GM19395 (cell line): ENCODE measurements around the gene BTBD9.

Source experiments
- ATAC-seq: cut with Tn5 transposase; IDR thresholded peaks from one replicate; pipeline ENCODE4 v1.9.1; 2021; ENCODE audit warnings: mild to moderate bottlenecking, moderate library complexity; ENCODE audit not compliant: unreplicated experiment

BTBD9 gene

DNA sequence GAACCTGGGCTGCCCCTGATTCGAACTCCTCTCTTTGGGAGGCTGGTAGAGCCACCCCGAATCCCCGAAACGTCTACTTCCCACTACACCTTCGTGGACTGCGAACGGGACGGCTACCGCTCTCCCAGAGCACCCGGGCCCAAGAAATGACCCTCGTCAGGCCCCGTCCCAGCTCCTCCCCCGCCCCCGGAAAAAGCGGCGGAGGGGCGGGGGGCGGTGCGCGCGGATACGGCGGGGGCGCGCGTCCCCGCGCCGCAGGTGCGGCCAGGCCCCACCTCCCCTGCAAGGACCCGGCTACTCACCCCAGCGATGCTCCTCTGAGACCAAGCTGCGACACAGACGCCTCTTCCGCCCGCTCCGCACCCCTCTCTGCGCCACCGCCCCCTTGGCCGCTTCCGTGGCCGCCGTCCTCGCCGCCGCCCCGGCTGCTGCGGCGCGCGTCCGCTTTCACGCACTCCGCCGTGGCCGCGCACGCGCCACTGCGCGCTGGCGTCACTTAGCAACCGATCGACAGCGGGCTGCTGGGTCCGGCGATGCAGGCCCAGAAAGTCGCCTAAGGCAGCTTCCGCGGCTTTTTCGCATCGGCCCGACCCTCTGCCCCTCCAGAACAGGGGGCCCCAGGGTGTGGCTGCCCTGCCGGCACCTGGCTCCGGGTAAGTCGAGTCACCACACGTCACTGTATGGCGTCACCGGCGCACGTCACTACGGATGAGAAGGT, at the start of gene BTBD9:
BTBD9 (minus strand) TSS at position 432 of the 718 bp plus-strand sequence.
- peak; percentile 83 for ATAC-seq

DNA sequence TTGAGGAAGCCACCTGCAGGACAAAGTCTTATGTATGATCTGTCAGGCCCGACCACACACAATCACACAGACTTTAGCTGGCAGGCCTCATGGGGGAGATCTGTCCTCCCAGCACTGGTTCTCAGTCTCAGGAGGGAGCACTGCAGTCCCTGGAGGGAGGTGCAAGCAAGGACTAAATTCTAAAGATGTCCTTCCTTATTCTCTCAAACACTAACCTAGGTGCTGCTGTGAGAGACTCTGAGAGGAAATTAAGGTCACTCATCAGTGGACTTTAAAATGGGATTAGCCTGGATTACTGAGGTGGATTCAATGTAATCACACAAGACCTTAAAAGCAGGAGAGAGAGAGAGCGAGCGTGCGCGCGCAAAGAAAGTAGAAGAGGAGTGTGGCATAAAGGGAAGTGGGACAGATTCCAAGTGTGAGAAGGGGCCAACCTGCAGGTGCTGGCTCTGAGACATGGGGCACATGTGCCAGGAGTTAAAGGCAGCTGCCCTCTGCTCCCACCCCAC, 48.9 kb upstream of the BTBD9 start:
- no peak for ATAC-seq

DNA sequence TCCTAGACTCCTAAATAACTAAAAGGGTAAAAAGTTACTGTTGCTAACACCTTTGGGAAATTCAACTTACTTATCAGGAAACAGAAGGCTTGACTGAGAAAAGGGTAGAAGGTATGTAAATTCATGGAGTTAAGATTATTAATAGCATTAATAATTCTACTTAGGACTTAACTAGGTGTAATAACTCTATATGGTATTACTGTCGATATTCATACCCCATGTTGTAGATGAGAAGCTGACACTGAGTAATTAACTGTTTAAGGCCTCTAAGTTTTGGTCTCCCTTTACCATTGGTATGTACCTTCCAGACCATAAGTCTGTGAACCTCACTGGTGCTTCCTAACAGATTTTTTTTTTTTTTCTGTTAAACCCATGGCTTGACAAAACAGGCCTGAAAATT, 47.8 kb upstream of the BTBD9 start:
- no peak for ATAC-seq

DNA sequence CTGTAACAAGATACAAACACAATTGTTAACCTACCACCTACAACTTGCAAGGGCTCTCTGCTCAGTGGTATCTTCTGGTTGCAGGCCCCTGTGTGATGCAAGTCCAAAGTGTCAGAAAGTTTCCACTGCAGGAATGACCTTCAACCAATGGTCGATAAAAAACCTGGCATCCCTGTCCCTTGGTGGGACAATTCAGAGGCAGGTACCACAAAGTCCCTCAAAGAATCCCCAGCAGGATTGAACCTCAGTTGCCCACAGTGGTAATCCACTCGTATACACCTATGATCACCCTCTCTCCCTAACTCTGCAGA, 47.3 kb upstream of the BTBD9 start:
- no peak for ATAC-seq

DNA sequence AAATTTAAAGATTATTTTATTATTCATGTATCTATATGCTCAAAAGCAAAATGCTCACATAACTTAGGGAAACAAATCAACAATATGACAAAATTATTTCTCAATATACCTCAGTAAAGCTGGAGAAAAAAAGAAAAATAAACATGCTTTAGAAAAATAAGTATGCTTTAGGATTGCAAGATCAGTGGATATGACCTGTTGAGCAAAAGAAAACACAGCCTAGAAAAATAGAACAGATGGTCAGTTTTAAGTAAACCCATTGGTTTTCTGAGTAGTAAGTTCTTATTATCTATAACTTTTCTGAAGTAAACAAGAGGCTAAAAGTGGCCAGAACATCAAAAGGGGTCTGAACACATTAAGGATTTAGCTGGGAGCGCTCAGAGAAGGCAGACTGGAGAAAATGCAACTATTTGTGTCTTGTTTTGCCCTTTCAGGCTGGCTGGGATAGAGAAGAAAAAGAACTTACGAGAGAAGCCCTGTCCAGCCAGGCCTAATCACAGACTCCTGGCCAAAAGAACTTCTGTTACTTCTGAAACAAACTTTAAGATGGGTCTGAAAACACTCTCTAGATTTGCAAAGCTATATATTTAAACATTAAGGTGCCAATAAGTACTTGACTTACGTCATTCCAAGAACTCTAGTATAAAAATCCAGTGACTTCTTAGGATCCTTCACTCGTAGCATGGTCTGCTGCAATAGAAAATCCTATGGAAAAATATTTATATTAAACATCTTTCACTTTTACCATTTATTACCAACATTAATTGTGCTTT, 46.7 kb upstream of the BTBD9 start:
- no peak for ATAC-seq

DNA sequence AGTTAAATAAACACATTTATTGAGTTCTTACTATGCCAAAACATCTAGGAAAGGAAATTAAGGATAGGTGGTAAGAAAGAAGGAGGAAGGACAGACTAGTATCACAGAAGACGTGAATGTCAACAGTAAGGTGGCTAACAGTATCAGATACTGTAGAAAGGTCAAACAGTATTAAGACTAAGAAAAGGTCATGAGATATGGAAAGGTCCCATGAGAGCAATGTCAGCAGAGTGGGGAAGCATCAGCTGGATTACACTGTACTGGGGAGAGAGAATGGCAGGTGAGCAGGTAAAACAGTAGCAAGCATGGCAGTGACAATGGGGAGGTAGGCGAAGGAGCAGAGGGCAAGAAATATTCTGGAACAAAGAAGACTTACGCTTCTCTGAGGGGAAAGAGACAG, 45.2 kb upstream of the BTBD9 start:
- no peak for ATAC-seq

DNA sequence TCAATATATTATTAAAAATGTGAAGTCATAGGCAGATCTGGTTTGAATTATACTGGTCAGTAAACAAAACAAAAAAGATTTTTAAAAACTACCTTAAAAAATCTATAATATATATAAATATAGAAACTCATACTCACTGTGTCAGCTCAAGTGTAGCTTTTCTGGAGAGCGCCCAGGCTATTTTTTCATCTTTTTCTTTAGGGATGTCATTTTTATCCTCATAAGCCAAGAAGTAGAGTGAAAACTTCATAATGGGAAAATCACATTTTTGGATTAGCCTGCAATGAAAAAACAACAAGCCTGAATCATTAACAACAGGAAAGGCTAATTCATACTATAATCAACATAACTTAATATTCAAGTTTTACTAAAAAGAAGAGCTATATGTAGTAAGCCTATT, 44.5 kb upstream of the BTBD9 start:
- no peak for ATAC-seq

DNA sequence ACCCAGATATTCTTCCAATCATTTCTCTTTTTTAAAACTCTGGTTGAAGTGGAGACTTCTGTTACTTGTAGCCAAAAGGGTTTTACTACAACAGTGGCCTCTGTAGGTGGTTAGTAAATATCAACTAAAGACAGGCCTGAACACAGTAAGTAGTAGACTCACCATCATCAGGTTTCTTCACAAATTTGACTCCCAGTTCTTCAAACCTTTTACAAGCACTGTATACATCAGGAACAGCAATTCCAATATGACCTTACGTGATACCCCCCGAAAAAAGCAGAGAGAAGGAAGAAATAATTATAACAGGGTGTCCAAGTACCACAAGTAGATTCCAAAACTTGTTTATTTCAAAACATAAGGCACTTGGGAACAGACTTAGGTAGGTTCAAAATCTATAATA, 42.1 kb upstream of the BTBD9 start:
- ATAC-seq: no peak

DNA sequence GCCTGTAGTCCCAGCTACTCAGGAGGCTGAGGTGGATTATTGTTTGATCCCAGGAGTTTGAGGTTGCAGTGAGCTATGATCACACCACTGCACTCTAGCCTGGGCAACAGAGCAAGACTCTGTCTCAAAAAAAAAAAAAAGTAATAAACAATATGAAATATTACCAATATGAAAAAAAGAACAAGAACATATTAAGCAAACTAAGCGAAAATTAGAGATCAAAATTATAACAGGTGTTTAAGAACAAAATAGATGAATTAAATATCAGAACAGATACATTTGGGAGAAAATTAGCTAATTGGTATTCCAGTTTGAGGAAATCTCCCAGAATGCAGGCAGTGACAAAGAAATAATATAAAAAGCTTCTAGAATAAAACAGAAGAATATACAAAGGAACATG, 39.9 kb upstream of the BTBD9 start:
- ATAC-seq: no peak

DNA sequence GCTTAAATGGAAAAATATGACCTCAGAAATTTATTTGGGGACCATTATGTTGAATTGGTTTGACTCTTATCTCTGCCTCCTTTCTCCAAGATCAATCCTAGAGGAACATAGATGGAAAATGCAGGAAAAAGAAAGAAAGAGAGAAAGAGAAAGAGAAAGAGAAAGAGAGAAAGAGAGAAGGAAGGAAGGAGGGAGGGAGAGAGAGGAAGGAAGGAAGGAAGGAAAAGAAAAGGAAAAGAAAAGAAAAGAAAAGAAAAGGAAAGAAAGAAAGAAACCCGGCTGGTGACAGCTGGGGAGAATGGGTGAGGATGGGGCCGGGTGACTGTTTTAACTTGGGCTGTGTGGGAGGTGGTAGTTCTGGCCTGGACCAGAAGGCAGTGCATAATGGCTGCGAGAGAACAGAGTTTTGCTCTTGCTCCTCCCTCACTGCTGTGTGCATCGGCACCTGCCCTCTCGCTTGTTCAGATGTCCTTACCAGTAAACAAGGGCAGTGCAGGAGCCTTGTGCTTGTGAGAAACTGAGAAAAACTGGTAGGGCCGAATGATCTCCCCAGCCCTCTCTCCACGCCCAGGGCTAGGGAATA, 38.5 kb upstream of the BTBD9 start:
- no peak for ATAC-seq

DNA sequence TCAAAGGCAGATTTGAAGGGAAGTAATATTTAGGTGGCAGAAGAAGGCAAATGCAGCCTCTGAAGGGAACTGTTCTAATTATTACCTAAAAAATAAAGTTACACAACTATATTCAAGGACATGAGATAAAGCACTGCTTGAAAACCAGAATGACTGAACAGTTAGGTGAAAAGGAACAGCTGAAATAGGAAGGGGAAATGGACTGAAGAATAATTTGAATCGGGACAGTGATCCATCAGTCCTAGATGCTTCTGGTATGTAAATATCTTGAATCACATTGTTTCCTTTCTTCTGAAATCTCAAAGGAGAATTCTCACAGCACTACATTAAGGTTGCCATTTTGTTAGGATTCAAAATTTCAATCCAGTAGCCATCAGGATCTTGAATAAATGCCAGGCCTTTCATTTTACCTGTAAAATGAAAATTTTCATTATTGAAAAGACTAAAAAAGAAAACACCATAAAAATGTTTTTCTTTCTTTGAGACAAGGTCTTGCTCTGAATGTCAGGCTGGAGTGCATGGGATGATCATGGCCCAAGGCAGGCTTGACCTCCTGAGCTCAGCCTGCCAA, 37.3 kb upstream of the BTBD9 start:
- no peak for ATAC-seq

DNA sequence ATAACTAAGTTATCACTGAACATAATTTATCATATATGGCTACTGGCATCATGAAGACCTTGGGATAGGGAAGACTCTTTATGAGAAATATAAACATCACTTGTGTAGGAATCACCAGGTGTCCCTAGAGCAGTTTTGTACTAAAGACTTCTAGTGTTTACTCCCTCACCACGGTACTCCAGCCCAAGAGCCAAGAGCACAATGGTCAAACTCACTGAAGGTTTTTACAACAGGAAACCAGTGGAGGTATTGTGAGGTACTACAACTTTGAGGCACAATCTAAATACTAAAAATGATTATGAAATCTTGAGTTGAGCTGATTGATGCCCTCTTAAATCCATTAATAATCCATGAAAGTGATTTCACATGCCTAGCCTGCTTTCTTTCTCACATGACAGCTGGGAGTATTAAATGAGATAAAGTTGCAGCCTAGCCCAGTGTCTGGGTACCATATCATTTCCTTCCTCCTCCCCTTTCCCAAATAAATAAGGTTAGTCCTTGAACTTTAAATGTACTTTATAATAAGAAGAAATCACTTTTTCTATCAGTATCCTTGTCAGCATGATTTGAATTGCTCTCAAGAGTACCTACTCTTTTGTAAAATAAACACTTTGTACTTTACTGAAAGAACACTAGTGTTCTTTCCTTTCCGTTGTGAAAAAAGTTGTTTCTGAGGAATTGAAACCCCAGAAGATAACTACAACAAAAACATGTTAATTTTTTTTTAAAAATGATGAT, 36.7 kb upstream of the BTBD9 start:
- peak; percentile 56 for ATAC-seq

DNA sequence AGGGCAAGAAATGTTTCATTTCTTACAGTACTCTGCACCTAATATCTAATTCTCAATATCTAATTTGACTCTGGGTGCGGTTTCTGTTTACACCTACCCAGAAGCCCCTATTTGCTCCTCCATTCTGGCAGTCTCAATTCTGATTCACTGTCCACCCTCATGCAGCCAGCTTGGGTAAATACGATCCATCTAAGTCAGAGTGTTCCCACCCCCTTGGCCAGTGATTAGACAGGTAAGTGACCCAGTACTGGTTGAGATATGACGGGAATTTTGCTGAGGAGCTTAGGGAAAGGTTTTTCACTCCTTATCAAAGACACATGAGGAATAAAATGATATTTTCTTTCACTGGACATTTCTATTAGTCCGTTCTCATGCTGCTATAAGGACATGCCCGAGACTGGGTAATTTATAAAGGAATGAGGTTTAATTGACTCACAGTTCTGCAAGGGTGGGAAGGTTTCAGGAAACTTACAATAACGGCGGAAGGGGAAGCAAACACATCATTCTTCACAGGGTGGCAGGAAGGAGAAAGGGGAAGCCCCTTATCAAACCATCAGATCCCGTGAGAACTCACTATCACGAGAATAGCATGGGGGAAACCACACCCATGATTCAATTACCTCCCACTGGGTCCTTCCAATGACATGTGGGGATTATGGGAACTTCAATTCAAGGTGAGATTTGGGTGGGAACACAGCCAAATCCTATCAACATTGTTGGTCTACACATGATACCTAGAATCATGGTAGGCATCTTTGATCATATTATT, 33.9 kb upstream of the BTBD9 start:
- no peak for ATAC-seq

DNA sequence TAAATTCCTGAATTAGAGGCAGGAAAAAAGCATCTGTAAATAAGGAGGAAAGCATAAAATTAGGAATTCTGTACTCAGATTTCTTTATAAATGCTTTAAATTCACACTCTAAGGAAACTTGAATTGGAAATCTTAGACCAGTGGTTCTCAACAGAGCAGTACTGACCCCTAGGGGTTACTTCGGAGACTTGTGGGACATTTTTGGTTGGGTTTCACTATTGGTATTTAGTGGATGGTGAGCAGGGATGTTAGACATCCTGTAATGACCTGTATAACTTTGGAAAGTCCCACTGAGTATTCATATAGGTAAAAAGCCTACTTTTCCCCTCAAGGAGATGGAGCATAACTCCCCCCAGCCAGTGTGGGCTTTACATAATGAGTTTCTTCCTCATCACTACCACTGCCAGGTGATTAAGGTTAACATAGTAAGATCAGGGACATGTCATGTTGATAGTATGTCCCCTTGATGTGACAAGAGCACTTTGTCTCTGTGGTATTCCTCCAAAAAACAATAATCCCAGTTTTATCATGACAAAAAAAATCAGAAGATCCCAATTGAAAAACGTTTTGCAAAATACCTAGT, 32.2 kb upstream of the BTBD9 start:
- ATAC-seq: peak; percentile 77

DNA sequence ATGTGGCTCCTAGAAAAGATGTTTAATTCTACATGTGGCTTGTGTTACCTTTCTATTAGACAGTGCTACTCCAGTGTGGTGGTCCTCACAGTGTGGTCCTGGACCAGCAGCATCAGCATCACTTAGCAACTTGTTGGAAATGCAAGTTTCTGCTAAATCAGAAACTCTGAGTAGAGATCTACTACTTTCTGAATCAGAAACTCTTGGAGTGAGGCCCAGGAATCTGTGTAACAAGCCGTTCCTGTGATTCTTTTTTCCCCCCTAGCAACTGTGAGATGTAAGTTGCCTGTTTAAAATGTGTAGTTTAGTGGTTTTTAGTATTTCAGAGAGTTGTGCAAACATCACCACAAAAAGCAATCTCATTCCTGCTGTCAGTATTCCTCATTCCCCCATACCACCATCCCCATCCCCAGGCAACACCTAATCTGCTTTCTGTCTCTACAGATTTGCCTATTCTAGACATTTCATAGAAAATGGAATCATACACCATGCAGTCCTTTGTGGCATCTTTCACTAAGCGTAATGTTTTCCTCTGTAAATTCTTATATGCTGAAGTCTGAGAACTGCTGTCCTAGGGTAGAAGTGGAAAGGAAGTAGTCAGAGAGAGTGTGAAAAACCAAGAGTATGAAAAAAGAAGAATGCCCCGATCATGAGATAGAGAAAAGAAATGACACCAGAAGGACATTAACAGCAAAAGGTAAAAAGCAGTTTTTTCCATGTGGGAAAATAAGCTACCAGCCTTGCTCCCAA, 18.9 kb upstream of the BTBD9 start:
- ATAC-seq: no peak

DNA sequence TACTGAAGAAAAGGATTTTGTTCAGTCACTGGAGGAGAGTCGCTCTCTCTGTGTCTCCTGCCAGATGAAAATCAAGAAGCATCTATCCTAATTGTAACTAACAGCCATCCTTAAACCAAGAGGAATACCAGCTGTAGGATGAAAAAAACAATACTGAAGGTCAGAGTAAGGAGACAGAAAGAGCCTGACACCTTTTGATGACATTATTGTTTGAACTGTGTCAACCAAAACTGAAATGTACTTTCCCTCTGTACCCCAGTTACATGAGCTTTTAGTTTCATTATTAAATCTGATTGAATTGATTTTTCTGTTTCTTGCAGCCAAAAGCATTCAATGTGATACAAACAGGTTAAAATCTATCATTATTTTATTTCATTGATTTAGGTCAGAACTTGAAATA, 17.2 kb upstream of the BTBD9 start:
- no peak for ATAC-seq

DNA sequence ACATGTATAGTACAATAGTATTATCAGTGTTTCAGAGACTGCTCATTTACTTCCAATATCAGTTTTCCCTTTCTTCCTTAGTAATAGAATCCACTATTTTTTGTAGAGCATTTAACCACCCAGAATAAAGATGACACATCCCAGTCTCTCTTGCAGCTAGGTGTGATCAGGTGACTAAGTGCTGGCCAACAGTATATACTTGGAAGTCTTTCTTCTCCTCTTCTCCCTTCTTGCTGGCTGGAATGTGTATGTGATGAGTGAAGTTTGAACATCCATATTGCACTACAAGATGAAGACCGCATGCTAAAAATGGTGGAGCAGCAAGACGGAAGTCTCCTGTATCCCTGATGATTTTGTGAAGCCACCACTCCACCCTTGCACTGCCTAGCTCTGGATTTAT, 14.5 kb upstream of the BTBD9 start:
- ATAC-seq: no peak

DNA sequence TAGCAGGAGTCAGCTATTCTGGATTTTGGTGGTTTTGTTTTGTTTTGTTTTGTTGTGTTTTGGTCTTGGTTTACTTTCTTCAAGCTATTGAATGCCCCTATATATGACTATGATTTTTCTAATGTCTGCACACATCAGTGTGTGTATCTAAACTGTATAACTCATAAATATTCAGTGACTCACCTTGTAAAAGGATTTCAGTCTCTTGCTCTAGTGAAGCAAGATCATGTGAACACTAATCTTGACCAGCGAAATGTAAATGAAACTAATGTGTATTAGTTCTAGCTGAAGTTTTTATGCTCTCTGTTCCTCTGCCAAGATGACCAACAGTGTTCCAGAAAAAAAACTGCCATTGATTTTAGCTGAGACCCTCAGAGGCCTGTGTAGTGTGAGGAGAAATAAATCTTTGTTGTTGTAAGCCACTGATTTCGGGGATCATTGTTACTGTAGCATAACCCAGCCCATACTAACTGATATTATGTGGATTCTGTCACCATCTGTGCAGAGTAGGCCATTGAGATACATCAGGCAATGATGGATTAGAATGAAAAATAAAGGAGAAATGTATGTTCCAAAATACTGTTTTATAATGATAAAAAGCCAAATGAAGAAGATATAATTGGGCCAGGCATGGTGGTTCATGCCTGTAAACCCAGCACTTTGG, 11.5 kb upstream of the BTBD9 start:
- no peak for ATAC-seq
